Progenitor cell of endocrine pancreas (in vitro differentiated cells): ENCODE results near the gene NPR3. TPM values are rescaled to one million over a fixed set of nuclear protein-coding genes. Genes with fewer than 3 reads are reported as not detected.

Experiments used
- DNase-seq: peaks from one replicate; pipeline ENCODE4 v3.0.0; 2021; ENCODE audit warnings: low spot score; ENCODE audit not compliant: unreplicated experiment
- H3K27ac Mint-ChIP-seq: 2 replicates; pipeline ENCODE4 v1.8.0; 2021; ENCODE audit warnings: mild to moderate bottlenecking, moderate library complexity, mixed read lengths
- H3K27me3 Mint-ChIP-seq: 2 replicates; pipeline ENCODE4 v1.8.0; 2021; ENCODE audit warnings: mixed read lengths
- H3K36me3 Mint-ChIP-seq: 2 replicates; pipeline ENCODE4 v1.8.0; 2022; ENCODE audit warnings: mixed read lengths; ENCODE audit not compliant: insufficient read depth
- H3K4me1 Mint-ChIP-seq: 2 replicates; pipeline ENCODE4 v1.8.0; 2021; ENCODE audit warnings: low read depth, mixed read lengths
- H3K4me3 Mint-ChIP-seq: 2 replicates; pipeline ENCODE4 v1.8.0; 2021; ENCODE audit warnings: low read depth, mild to moderate bottlenecking, moderate library complexity, mixed read lengths
- H3K9me3 Mint-ChIP-seq: 2 replicates; pipeline ENCODE4 v1.8.0; 2021; ENCODE audit warnings: low read depth, mixed read lengths
- total RNA-seq: library from RNA; stranded (reverse); gene quantifications from 2 replicates; pipeline ENCODE4 v1.2.1, GENCODE V29; 2021
- TF ChIP-seq, protein P1 (sequence below): fragments of 200-600 bp; sonication (generic); IDR thresholded peaks from one replicate; pipeline ENCODE4 v1.5.0; 2021; ENCODE audit warnings: antibody characterized with exemption, mild to moderate bottlenecking; ENCODE audit not compliant: unreplicated experiment

Gene NPR3
- total RNA-seq, 1 donor from 2014 or later = 1.0 TPM

- TF ChIP-seq, protein P1, sequence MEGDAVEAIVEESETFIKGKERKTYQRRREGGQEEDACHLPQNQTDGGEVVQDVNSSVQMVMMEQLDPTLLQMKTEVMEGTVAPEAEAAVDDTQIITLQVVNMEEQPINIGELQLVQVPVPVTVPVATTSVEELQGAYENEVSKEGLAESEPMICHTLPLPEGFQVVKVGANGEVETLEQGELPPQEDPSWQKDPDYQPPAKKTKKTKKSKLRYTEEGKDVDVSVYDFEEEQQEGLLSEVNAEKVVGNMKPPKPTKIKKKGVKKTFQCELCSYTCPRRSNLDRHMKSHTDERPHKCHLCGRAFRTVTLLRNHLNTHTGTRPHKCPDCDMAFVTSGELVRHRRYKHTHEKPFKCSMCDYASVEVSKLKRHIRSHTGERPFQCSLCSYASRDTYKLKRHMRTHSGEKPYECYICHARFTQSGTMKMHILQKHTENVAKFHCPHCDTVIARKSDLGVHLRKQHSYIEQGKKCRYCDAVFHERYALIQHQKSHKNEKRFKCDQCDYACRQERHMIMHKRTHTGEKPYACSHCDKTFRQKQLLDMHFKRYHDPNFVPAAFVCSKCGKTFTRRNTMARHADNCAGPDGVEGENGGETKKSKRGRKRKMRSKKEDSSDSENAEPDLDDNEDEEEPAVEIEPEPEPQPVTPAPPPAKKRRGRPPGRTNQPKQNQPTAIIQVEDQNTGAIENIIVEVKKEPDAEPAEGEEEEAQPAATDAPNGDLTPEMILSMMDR = no peak
- Mint-ChIP-seq H3K4me1 (no peaks in the 10 kb centered on the region), H3K9me3 (no peaks in the 10 kb centered on the region), H3K4me3 (no peak overlapping the region), H3K27ac (no peak overlapping the region), H3K27me3 (peaks cover 6% of the 10 kb centered on the region), H3K36me3 (no peaks in the 10 kb centered on the region)
- no peak for DNase-seq
These were observed 120.5 kb downstream of the NPR3 start for GRCh38 chr5:32831624-32832023.

- TF ChIP-seq, protein P1 = no peak
- no peak overlapping the region for H3K4me3 Mint-ChIP-seq
- peaks cover 6% of the 10 kb centered on the region for H3K27me3 Mint-ChIP-seq
- no peaks in the 10 kb centered on the region for H3K9me3 Mint-ChIP-seq
- H3K4me1 Mint-ChIP-seq = no peaks in the 10 kb centered on the region
- H3K36me3 Mint-ChIP-seq = no peaks in the 10 kb centered on the region
- no peak overlapping the region for H3K27ac Mint-ChIP-seq
- no peak for DNase-seq
These were observed 122.0 kb downstream of the NPR3 start for GRCh38 chr5:32833127-32833526.

DNA sequence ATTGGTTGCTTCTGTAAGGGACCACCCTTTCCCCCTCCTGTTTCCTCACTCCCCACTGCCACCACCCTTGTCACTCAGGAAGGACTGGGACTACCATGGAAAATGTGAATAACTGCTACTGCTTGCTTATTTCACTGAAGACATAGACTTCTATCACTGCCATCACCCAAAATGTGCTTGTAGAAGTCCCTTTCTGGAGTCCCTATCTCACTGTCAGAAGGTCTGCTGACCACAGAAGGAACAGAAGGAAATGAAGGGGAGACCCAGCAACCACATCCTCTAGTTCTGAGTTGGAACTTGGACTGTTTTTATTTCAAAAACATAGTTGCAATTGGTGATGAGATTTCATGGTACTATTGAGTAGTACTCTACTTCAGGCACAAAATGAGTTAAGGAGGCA is 122.5 kb downstream of the NPR3 start:
- Mint-ChIP-seq H3K27me3 (peaks cover 6% of the 10 kb centered on the region), H3K4me1 (no peaks in the 10 kb centered on the region), H3K4me3 (no peak overlapping the region), H3K27ac (no peak overlapping the region), H3K36me3 (no peaks in the 10 kb centered on the region), H3K9me3 (no peaks in the 10 kb centered on the region)
- no peak for DNase-seq
- TF ChIP-seq, protein P1 = no peak

GRCh38 chr5:32834251-32834650 is 123.1 kb downstream of the NPR3 start:
- Mint-ChIP-seq H3K27ac (no peak overlapping the region), H3K4me1 (no peaks in the 10 kb centered on the region), H3K9me3 (no peaks in the 10 kb centered on the region), H3K36me3 (no peaks in the 10 kb centered on the region), H3K27me3 (peaks cover 2% of the 10 kb centered on the region), H3K4me3 (no peak overlapping the region)
- TF ChIP-seq, protein P1 = no peak
- no peak for DNase-seq

GRCh38 chr5:32836176-32836575 is 125.1 kb downstream of the NPR3 start:
- no peak for DNase-seq
- no peak overlapping the region for H3K27ac Mint-ChIP-seq
- no peaks in the 10 kb centered on the region for H3K9me3 Mint-ChIP-seq
- no peaks in the 10 kb centered on the region for H3K4me1 Mint-ChIP-seq
- H3K36me3 Mint-ChIP-seq = no peaks in the 10 kb centered on the region
- TF ChIP-seq, protein P1 = no peak
- H3K27me3 Mint-ChIP-seq = no peaks in the 10 kb centered on the region
- H3K4me3 Mint-ChIP-seq = no peak overlapping the region
